Endothelial cell of umbilical vein (primary cell): ENCODE measurements around the gene CEBPB. TPM values are rescaled to one million over a fixed set of nuclear protein-coding genes. Genes with fewer than 3 reads are reported as not detected.

ENCODE experiments used
- BruUV-seq: library from RNA; stranded (reverse); fragments of 400-500 nt; replicated peaks from 2 replicates; lab custom pipeline; 2021; lab: Mats Ljungman, UMichigan
- CTCF ChIA-PET: fragments of 300-600, 350-600 bp; sonication (Branson Sonifier 250); formaldehyde crosslinking; loops from one replicate; lab custom pipeline; 2021; ENCODE audit warnings: antibody characterized with exemption, inconsistent platforms; lab: Charles Lee
- POLR2A ChIA-PET: fragments of 300-600, 350-600 bp; sonication (Branson Sonifier 250); formaldehyde crosslinking; loops from one replicate; lab custom pipeline; 2021; ENCODE audit warnings: antibody characterized with exemption, inconsistent platforms; lab: Charles Lee
- DNase-seq: peaks from one replicate; pipeline ENCODE4 v3.0.0-alpha.2; 2011; ENCODE audit warnings: low read depth, low spot score
- FAIRE-seq: peaks from 2 replicates; lab custom pipeline; 2011; peaks lifted over from hg19 to GRCh38; lab: Jason Lieb, UNC
- H2AFZ ChIP-seq: 2 replicates; pipeline ENCODE4 v1.6.0; 2012; ENCODE audit warnings: low read depth, low read length, control low read depth, inconsistent platforms
- H3K27ac ChIP-seq: 2 replicates; pipeline ENCODE4 v1.5.1; 2011; ENCODE audit warnings: low read depth, mild to moderate bottlenecking, control low read depth, low read length, moderate library complexity; ENCODE audit not compliant: insufficient read depth
- H3K27me3 ChIP-seq, 2 experiments: 2 replicates each; pipeline versions ENCODE4 v1.6.0 to v1.6.1; 2011; ENCODE audit warnings: low read length in 2 of 2, mixed read lengths in 1 of 2; ENCODE audit not compliant: control insufficient read depth in 2 of 2, insufficient read depth in 2 of 2
- H3K36me3 ChIP-seq, 2 experiments: 2 replicates in 1 of 2; 3 replicates in 1 of 2; pipeline ENCODE4 v1.5.1; 2011; ENCODE audit warnings: low read length in 2 of 2, mild to moderate bottlenecking in 1 of 2, moderate library complexity in 1 of 2; ENCODE audit not compliant: control insufficient read depth in 2 of 2, insufficient read depth in 2 of 2; ENCODE audit errors: extremely low read depth in 1 of 2
- H3K4me1 ChIP-seq: 3 replicates; pipeline ENCODE4 v1.5.1; 2011; ENCODE audit warnings: mild to moderate bottlenecking, low read length; ENCODE audit not compliant: control insufficient read depth, insufficient read depth; ENCODE audit errors: extremely low read depth
- H3K4me2 ChIP-seq: 2 replicates; pipeline ENCODE4 v1.6.1; 2011; ENCODE audit warnings: low read length, control low read depth, mixed read lengths; ENCODE audit not compliant: insufficient read depth
- H3K4me3 ChIP-seq, 3 experiments: fragments of 200-600 bp in 1 of 3; sonication (generic), shearing (Covaris generic) in 1 of 3; replicated peaks in 1 of 3; 2 replicates each; pipeline ENCODE4 v1.5.1; 2011 to 2016; ENCODE audit warnings: control low read depth in 3 of 3, low read length in 3 of 3, mild to moderate bottlenecking in 2 of 3, inconsistent platforms in 1 of 3, low read depth in 1 of 3, moderate library complexity in 1 of 3; ENCODE audit not compliant: insufficient read depth in 1 of 3
- H3K79me2 ChIP-seq: 2 replicates; pipeline ENCODE4 v1.6.0; 2012; ENCODE audit warnings: low read length, inconsistent platforms; ENCODE audit not compliant: control insufficient read depth, insufficient read depth
- H3K9ac ChIP-seq: replicated peaks from 2 replicates; pipeline ENCODE3; 2011; ENCODE audit warnings: low read length, control low read depth; ENCODE audit not compliant: insufficient read depth; ENCODE audit errors: extremely low read depth
- H3K9me1 ChIP-seq: replicated peaks from 3 replicates; pipeline ENCODE4 v1.6.0; 2011; ENCODE audit warnings: mild to moderate bottlenecking, low read length; ENCODE audit not compliant: control insufficient read depth, insufficient read depth; ENCODE audit errors: extremely low read depth
- H3K9me3 ChIP-seq: replicated peaks from 2 replicates; pipeline ENCODE4 v1.5.1; 2012; ENCODE audit warnings: low read length, inconsistent platforms; ENCODE audit not compliant: control insufficient read depth, insufficient read depth
- H4K20me1 ChIP-seq: replicated peaks from 2 replicates; pipeline ENCODE3; 2011; ENCODE audit warnings: mild to moderate bottlenecking, low read length; ENCODE audit not compliant: control insufficient read depth, insufficient read depth; ENCODE audit errors: extremely low read depth
- GATA2 ChIP-seq: IDR thresholded peaks from 2 replicates; pipeline ENCODE4 v1.7.0; 2011; ENCODE audit warnings: low read depth, mild to moderate bottlenecking, moderate library complexity, mixed read lengths, low read length; ENCODE audit not compliant: insufficient read length, insufficient read depth
- MYC ChIP-seq: IDR thresholded peaks from one replicate; pipeline ENCODE4 v1.6.1; 2011; ENCODE audit warnings: mild to moderate bottlenecking, low read depth, low read length
- POLR2A ChIP-seq: IDR thresholded peaks from 2 replicates; pipeline ENCODE4 v1.6.1; 2012; ENCODE audit warnings: low read depth, mild to moderate bottlenecking, control low read depth, low read length
- POLR2AphosphoS5 ChIP-seq: IDR thresholded peaks from 2 replicates; pipeline ENCODE4 v1.6.1; 2012; ENCODE audit warnings: low read depth, mild to moderate bottlenecking, control low read depth, low read length, moderate library complexity; ENCODE audit not compliant: insufficient read depth
- dilution Hi-C: fragments of 300-500 bp; cut with MboI; formaldehyde crosslinking; loops from one replicate; pipeline ENCODE4 v1.15.0; 2019; ENCODE audit warnings: low sequenced_read_pairs; ENCODE audit not compliant: extremely low pct_ligation_motif_present
- intact Hi-C: fragments of 100-400 bp; cut with micrococcal nuclease; formaldehyde crosslinking; loops from one replicate; pipeline ENCODE4 v1.10.0; 2022
- polyA plus RNA-seq, 4 experiments: library from polyadenylated mRNA; depleted of rRNA in 3 of 4; stranded (reverse) in 3 of 4; unstranded in 1 of 4; fragments of >200 nt; gene quantifications; 2 replicates each; pipeline versions ENCODE4 v1.2.1 to v1.2.3, GENCODE V29; 2011 to 2012; ENCODE audit warnings: missing spikeins in 1 of 4
- total RNA-seq: library from RNA; stranded (reverse); gene quantifications from 2 replicates; pipeline ENCODE4 v1.2.3, GENCODE V29; 2021
- TF ChIP-seq, protein P1 (sequence below), 2 donors: IDR thresholded peaks; 1 replicate in 1 of 2; 2 replicates in 1 of 2; pipeline ENCODE4 v1.5.1; 2011; ENCODE audit warnings: low read length in 2 of 2, mild to moderate bottlenecking in 2 of 2, moderate library complexity in 2 of 2, control low read depth in 1 of 2, inconsistent platforms in 1 of 2, low read depth in 1 of 2; ENCODE audit not compliant: insufficient read depth in 1 of 2; ENCODE audit errors: extremely low read depth in 1 of 2
- TF ChIP-seq, protein P2 (sequence below): IDR thresholded peaks from 2 replicates; pipeline ENCODE4 v1.6.1; 2011; ENCODE audit not compliant: insufficient read depth, insufficient read length

Gene CEBPB
- total and polyA plus RNA-seq, 2 donors (not counting 3 experiments of a cell fraction or from before 2014, with no cell fraction given): 3.7 to 11.4 TPM

DNA sequence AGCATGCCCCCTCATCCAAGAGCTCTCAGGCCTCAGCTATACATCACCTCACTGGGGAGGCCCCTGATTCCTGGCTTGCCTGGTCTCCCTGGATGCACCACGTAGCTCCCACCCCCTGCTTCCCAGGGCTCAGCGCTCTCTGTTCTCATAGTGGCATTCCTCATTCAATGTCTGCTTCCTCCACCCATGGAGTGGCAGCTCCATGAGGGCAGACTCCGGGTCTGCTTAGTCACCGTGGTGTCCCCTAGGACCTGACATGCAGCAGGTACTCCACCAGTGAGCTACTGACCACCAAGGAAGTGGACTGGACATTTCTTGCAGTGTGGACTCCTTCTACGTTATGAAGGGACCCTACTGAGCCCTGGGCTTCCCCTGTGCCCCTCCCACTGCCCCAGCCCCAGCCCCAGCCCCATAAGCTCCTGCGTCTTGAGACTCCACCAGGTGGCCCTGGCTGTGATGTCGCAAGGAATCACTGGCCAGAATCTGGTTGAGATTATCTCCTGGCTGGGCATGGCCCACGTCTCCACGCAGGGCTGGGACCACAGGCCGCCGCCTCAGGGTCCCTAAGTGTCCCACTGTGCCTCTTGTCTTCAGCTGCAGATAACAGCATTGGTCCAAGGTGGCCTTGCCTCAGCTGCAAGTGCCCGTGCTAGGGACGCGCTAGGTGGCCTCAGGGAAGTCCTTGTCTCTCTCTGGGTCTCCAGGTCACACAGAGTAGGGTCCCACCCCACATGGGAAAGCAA lies 26.7 kb downstream of the CEBPB start:
- H3K4me2 ChIP-seq: no peak overlapping the region
- H2AFZ ChIP-seq: no peak overlapping the region
- no peaks in the 10 kb centered on the region for H3K36me3 ChIP-seq
- CTCF ChIA-PET: interaction anchor here (1.3 to 1.5 kb wide), 2 partner anchors 9 to 28 kb away, joined by 3 to 4 read pairs; no protein-coding TSS in a partner anchor
- dilution Hi-C loops (no loop called here), intact Hi-C loops (no loop called here)
- H3K27ac ChIP-seq: no peak overlapping the region
- peaks cover 4 to 12% of the 10 kb centered on the region in 2 experiments for H3K27me3 ChIP-seq
- no peak for FAIRE-seq
- H3K4me1 ChIP-seq: no peaks in the 10 kb centered on the region
- H3K79me2 ChIP-seq: no peaks in the 10 kb centered on the region
- POLR2A ChIA-PET: no interaction called here
- no peak overlapping the region for H3K4me3 ChIP-seq
- H4K20me1 ChIP-seq: no peaks in the 10 kb centered on the region
- no peak overlapping the region for H3K9ac ChIP-seq
- no TSS peak for BruUV-seq
- no peaks in the 10 kb centered on the region for H3K9me3 ChIP-seq
- no peaks in the 10 kb centered on the region for H3K9me1 ChIP-seq
- DNase-seq: no peak
- no peak for TF ChIP-seq POLR2A
- TF ChIP-seq, protein P1, sequence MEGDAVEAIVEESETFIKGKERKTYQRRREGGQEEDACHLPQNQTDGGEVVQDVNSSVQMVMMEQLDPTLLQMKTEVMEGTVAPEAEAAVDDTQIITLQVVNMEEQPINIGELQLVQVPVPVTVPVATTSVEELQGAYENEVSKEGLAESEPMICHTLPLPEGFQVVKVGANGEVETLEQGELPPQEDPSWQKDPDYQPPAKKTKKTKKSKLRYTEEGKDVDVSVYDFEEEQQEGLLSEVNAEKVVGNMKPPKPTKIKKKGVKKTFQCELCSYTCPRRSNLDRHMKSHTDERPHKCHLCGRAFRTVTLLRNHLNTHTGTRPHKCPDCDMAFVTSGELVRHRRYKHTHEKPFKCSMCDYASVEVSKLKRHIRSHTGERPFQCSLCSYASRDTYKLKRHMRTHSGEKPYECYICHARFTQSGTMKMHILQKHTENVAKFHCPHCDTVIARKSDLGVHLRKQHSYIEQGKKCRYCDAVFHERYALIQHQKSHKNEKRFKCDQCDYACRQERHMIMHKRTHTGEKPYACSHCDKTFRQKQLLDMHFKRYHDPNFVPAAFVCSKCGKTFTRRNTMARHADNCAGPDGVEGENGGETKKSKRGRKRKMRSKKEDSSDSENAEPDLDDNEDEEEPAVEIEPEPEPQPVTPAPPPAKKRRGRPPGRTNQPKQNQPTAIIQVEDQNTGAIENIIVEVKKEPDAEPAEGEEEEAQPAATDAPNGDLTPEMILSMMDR (IDR thresholded peaks at IDR 0.05; ENCODE audit: extremely low read depth in 1 of 2, insufficient read depth in 1 of 2, low read depth in 1 of 2, low read length in 2 of 2): no peak
- TF ChIP-seq, protein P2, sequence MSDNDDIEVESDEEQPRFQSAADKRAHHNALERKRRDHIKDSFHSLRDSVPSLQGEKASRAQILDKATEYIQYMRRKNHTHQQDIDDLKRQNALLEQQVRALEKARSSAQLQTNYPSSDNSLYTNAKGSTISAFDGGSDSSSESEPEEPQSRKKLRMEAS: no peak
- TF ChIP-seq POLR2AphosphoS5: no peak
- no peak for TF ChIP-seq MYC
- no peak for TF ChIP-seq GATA2
